HG03439 (cell line): Measurements from ENCODE around the gene NEK4.
"Not testable (repeated sequence)": the region's sequence is repeated elsewhere in the genome, so short reads cannot be mapped to it uniquely, and the experiment has no call there.

Experiments used
- ATAC-seq: cut with Tn5 transposase; IDR thresholded peaks from one replicate; pipeline ENCODE4 v1.9.1; 2021; ENCODE audit warnings: mild to moderate bottlenecking, moderate library complexity; ENCODE audit not compliant: unreplicated experiment

NEK4 gene

DNA sequence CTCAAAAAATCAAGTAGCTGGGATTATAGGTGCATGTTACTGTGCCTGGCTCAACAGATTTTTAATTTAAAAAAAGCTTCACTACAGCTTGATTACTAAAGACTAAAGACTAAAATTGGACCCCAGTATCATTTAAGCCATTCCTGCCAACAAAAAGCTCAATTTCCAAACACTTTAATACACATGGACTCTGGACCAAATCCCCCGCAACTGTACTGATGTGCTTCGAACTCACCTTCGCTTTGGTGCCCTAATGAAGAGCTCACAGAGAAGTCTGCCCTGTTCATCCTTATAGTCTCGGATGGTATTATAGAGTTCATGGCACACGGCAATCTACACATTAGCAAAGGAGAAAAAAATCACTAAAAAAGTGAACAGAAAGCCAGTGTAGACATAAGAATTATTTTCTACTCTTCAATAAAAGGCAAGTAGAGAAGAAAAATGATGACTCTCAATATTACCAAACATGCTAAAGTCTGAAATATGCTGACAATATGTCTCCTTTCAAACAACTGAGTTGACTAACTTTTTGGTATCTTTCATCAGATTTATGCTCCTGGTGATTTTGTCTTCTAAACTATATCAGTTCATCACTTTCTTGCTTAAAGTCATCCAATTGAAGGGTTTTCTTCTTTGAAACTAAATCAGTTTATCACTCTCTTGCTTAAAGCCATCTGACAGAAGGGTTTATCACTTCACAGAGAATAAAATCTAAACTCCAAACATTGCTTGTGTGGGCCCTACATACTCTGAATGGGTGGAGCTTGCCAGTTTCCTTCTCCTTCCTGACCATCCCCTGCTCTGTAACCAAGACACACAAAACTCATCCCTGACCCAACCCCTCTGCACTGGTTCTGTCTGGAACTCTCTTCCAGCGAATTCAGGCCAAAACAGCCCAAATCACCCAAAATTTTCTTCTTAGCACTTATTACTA lies 92.2 kb downstream of the NEK4 start:
- ATAC-seq: no peak

DNA sequence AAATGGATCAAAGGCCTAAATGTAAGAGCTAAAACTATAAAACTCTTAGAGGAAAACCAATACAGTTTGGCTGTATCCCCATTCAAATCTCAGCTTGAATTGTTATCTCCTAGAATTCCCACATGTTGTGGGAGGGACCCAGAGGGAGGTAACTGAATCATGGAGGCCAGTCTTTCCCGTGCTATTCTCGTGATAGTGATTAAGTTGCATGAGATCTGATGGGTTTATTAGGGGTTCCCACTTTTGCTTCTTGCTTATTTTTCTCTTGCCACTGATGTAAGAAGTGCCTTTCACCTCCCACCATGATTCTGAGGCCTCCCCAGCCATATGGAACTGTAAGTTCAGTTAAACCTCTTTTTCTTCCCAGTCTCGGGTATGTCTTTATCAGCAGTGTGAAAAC lies 94.5 kb downstream of the NEK4 start:
- not testable (repeated sequence) for ATAC-seq

DNA sequence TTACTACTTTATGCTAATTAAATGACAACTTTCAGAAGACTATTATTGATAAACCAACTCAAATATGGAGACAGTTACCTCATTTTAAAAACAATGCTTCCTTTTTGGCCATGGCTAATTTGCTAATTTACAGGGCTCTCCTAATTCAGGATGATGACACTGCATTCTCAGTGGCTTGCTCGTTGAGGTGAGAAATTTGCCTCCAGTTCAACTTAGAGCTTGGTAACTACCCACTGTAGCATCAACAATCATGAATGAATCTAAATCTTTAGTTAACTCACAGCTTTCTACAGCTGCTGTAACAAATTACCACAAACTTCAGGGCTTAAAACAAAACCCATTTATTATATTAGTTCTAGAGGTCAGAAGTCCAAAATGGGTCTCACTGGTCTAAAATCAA lies 99.1 kb downstream of the NEK4 start:
- no peak for ATAC-seq

DNA sequence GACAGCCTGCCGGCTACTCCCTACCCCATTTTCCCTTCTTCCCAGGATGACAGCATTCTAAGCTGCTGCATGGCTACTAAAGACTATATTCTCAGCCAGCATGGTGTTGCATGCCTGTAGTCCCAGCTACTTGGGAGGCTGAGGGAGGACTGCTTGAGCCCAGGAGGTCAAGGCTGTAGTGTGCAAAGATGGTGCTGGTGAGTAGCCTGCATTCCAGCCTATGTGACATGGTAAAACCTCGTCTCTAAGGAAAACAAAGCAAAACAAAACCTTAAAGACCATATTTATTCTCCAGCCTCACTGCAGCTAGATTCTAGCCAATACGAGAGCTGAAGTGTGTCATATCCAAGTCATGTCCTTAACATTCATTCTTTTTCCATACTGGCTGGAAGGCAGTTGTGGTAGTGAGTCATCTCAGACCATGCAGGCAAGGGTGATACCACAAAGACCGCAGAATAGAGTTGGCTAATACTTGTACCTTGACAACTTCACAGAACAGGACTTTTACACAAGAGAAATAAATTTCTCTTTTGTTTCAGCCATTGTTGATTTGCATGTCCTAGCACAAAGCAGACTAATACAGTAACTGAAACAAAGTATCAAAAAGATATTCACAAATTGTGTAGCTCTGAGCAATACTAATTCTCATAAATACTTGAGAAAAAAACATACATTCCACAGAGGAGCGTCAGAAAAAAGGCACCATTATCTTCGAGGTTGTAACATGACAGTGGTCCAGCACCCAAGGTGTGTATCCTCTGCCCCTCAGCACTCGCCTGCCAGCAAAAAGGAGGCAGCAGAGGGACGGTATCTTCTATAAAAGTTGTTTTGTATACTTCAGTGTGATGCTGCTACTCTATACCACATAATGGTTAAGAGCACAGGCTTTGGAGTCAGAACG lies 99.9 kb downstream of the NEK4 start:
- ATAC-seq: peak; percentile 73

DNA sequence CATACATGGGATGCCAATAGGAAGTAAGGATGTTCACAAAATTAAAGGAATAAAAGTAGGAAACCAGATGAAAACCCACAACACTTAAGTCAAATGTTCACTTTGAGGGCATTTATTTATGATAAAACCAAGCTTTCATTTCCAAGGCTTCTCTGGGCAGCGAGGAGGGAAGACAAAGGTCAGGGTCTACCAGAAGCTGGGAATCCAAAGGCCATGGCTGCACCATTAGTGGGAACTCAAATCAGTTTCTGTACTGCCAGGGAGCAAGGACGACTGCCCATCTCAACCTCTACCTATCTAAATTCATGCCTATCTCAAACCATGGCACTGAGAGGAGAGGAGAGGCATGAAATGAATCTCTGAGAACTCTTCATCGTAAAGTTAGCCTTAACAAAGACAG lies 107.6 kb downstream of the NEK4 start:
- ATAC-seq: no peak

DNA sequence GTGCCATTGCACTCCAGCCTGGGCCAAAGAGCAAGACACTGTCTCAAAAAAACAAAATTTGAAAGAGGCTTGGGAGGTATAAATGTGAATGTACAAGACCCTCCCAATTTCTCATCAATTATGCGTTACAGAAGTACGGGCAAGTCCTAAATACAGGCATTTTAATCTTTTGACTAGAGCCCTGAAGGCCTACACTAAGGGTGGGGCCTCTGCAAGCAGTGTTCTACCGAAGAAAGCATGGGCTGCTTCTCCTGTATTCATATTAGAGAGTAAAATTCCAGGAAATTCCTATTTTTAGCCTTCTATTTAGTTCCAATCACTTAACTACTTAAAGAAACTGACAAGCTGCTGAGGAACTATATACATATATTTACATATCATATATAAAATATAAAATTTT lies 110.7 kb downstream of the NEK4 start:
- no peak for ATAC-seq
